Activated CD4-positive, CD25-positive, alpha-beta regulatory T cell treated with anti-CD3 and anti-CD28 coated beads, Interleukin-2, amount 50 U/mL, for 72 hours (primary cell): ENCODE measurements around the gene NRSN2.
A peak's percentile ranks its signal among the peaks of the same experiment; 100 is the strongest.
"Not testable (repeated sequence)": the region's sequence is repeated elsewhere in the genome, so short reads cannot be mapped to it uniquely, and the experiment has no call there.

Experiments used
- DNase-seq: peaks from one replicate; pipeline ENCODE4 v3.0.0; 2021

Gene NRSN2

GRCh38 chr20:375265-375889, 28.5 kb downstream of the NRSN2 start:
- no peak for DNase-seq

GRCh38 chr20:376089-376488, 29.2 kb downstream of the NRSN2 start:
- DNase-seq: no peak

GRCh38 chr20:376750-377149, 29.8 kb downstream of the NRSN2 start:
- DNase-seq: no peak

- not testable (repeated sequence) for DNase-seq
Observed at GRCh38 chr20:377578-377977, 30.7 kb downstream of the NRSN2 start.

GRCh38 chr20:378961-379336, 32.0 kb downstream of the NRSN2 start:
- DNase-seq: no peak

GRCh38 chr20:380763-381580, 34.1 kb downstream of the NRSN2 start:
- peak; percentile 75 for DNase-seq

- DNase-seq: peak; percentile 76
Observed at GRCh38 chr20:381581-382290, 34.8 kb downstream of the NRSN2 start.

GRCh38 chr20:382291-383115, 35.6 kb downstream of the NRSN2 start:
- no peak for DNase-seq

- no peak for DNase-seq
Observed at GRCh38 chr20:383889-384288, 37.0 kb downstream of the NRSN2 start.

GRCh38 chr20:384723-385122, 37.8 kb downstream of the NRSN2 start:
- no peak for DNase-seq

GRCh38 chr20:385448-385847, 38.5 kb downstream of the NRSN2 start:
- no peak for DNase-seq

- not testable (repeated sequence) for DNase-seq
Observed at GRCh38 chr20:386634-387033, 39.7 kb downstream of the NRSN2 start.

GRCh38 chr20:387520-387919, 40.6 kb downstream of the NRSN2 start:
- DNase-seq: no peak

GRCh38 chr20:388034-388994, 41.4 kb downstream of the NRSN2 start:
- DNase-seq: no peak

- DNase-seq: no peak
Observed at GRCh38 chr20:389220-389619, 42.3 kb downstream of the NRSN2 start.

GRCh38 chr20:391041-391711, 44.3 kb downstream of the NRSN2 start:
- DNase-seq: no peak

- DNase-seq: not testable (repeated sequence)
Observed at GRCh38 chr20:393296-393695, 46.4 kb downstream of the NRSN2 start.

- DNase-seq: no peak
Observed at GRCh38 chr20:396252-396618, 49.3 kb downstream of the NRSN2 start.

GRCh38 chr20:396619-397431, 49.9 kb downstream of the NRSN2 start:
- no peak for DNase-seq
